Left lung (tissue), 10 donors: ENCODE results near the gene SLC39A8. TPM values are rescaled to one million over a fixed set of nuclear protein-coding genes. Genes with fewer than 3 reads are reported as not detected.

Source experiments
- ATAC-seq: fragments of 200-7000 bp; cut with Tn5 transposase; one replicate; pipeline ENCODE4 v1.9.1; 2020; ENCODE audit warnings: moderate library complexity
- DNase-seq, 4 donors: peaks; one replicate each; pipeline ENCODE4 v3.0.0-alpha.2; 2013 to 2020
- H3K27ac ChIP-seq, 2 donors: fragments of 200-600 bp; sonication (generic) in 1 of 2; one replicate each; pipeline versions ENCODE4 v1.5.0 to v1.8.0; 2020 to 2021
- H3K27me3 ChIP-seq, 2 donors: fragments of 200-600 bp; sonication (generic) in 1 of 2; one replicate each; pipeline versions ENCODE4 v1.5.0 to v1.8.0; 2020 to 2021
- H3K36me3 ChIP-seq, 2 donors: fragments of 200-600 bp; sonication (generic) in 1 of 2; one replicate each; pipeline versions ENCODE4 v1.5.0 to v1.8.0; 2020 to 2021
- H3K4me1 ChIP-seq, 2 donors: fragments of 200-600 bp; one replicate each; pipeline ENCODE4 v1.8.0; 2021
- H3K4me3 ChIP-seq, 2 donors: fragments of 200-600 bp; sonication (generic) in 1 of 2; one replicate each; pipeline versions ENCODE4 v1.5.0 to v1.8.0; 2020 to 2021; ENCODE audit warnings: mild to moderate bottlenecking in 1 of 2
- H3K9me3 ChIP-seq, 2 donors: fragments of 200-600 bp; sonication (generic) in 1 of 2; one replicate each; pipeline versions ENCODE4 v1.5.0 to v1.8.0; 2020 to 2021
- intact Hi-C, 2 donors: fragments of 100-400 bp; cut with DNase I; formaldehyde crosslinking; loops; one replicate each; pipeline versions ENCODE4 v1.11.2 to v1.14.2; 2022
- polyA plus RNA-seq, 6 donors: library from polyadenylated mRNA; unstranded; fragments of 120-200 nt; gene quantifications; one replicate each; pipeline ENCODE4 v1.2.1, GENCODE V29; 2013; ENCODE audit not compliant: insufficient read length in 6 of 6
- total RNA-seq, 2 donors: library from RNA; stranded (reverse); fragmentation: NEBNext Ultra II Directional; extraction: Animal tissue kit (Norgen Biotek cat#: 25700); gene quantifications; one replicate each; pipeline ENCODE4 v1.2.1, GENCODE V29; 2021
- TF ChIP-seq, protein P1 (sequence below), 2 donors: fragments of 200-600 bp; sonication (generic) in 1 of 2; IDR thresholded peaks; one replicate each; pipeline versions ENCODE4 v1.5.0 to v1.8.0; 2021; ENCODE audit warnings: antibody characterized with exemption in 2 of 2
- donor health status: DM: no; HTN: yes; CAD: no.
- donor health status: DM: no; HTN: no; CAD: no.

The SLC39A8 gene
- total and polyA plus RNA-seq, 8 donors = 4.5 to 318 (median 7.1) TPM

DNA sequence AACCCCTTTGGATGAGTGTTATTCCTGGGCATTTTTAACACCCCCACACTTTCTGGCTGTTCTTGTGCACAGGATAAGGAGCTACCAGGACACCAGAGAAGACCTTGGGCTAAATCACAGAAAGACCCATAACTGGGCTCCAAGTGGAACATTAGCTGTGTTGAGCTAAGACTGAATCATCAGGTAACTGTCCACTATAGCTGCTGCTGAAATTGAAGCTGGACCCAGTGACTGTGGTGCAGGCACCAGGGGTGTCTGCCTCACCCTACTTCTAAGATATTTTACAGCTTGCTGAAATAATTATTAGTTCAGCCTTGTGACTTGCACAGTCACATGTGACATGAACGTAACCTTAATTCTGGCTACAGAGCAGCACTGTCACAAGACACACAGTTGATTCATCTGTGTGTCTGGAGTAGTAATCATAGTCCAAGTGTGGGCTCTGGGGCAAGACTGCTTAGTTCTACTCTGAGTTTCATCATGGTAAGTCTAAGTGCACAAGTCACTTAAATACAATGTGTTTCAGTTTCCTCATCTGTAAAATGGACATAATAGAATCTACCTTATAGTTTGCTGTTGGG, 127.4 kb downstream of the SLC39A8 start:
- Histone ChIP-seq H3K27ac (no peak overlapping the region), H3K4me1 (no peaks in the 10 kb centered on the region), H3K9me3 (no peaks in the 10 kb centered on the region), H3K27me3 (no peaks in the 10 kb centered on the region), H3K4me3 (no peak overlapping the region), H3K36me3 (no peaks in the 10 kb centered on the region)
- intact Hi-C loops = no loop called here
- DNase-seq = no peak
- peak; percentile 15 for ATAC-seq
- TF ChIP-seq, protein P1, sequence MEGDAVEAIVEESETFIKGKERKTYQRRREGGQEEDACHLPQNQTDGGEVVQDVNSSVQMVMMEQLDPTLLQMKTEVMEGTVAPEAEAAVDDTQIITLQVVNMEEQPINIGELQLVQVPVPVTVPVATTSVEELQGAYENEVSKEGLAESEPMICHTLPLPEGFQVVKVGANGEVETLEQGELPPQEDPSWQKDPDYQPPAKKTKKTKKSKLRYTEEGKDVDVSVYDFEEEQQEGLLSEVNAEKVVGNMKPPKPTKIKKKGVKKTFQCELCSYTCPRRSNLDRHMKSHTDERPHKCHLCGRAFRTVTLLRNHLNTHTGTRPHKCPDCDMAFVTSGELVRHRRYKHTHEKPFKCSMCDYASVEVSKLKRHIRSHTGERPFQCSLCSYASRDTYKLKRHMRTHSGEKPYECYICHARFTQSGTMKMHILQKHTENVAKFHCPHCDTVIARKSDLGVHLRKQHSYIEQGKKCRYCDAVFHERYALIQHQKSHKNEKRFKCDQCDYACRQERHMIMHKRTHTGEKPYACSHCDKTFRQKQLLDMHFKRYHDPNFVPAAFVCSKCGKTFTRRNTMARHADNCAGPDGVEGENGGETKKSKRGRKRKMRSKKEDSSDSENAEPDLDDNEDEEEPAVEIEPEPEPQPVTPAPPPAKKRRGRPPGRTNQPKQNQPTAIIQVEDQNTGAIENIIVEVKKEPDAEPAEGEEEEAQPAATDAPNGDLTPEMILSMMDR (IDR thresholded peaks at IDR 0.05) = no peak

DNA sequence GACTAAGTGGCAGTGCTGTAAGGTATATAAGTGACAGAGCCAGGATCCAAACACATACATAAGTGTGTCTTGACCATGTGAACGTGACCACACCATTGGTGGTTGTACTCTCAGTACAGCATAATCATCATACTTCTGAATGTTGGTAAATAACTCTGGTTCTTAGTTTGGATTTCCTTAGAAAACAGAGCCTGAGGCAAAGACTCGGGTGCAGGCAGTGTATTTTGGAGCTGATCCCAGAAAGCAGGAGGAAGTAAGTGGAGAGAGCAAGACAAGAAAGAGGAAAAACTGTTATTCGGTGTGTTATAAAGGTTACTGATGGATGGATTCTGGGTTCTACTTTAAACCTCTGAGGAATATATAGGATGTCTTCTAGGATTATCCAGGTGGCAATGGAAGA, 127.9 kb downstream of the SLC39A8 start:
- no peak overlapping the region for H3K27ac ChIP-seq
- no peaks in the 10 kb centered on the region for H3K9me3 ChIP-seq
- no peaks in the 10 kb centered on the region for H3K27me3 ChIP-seq
- H3K4me3 ChIP-seq = no peak overlapping the region
- TF ChIP-seq, protein P1 (IDR thresholded peaks at IDR 0.05) = no peak
- peak; percentile 62 for ATAC-seq
- DNase-seq = peak in 1 of 4 donors; percentile 7
- no peaks in the 10 kb centered on the region for H3K36me3 ChIP-seq
- intact Hi-C loops = no loop called here
- no peaks in the 10 kb centered on the region for H3K4me1 ChIP-seq

DNA sequence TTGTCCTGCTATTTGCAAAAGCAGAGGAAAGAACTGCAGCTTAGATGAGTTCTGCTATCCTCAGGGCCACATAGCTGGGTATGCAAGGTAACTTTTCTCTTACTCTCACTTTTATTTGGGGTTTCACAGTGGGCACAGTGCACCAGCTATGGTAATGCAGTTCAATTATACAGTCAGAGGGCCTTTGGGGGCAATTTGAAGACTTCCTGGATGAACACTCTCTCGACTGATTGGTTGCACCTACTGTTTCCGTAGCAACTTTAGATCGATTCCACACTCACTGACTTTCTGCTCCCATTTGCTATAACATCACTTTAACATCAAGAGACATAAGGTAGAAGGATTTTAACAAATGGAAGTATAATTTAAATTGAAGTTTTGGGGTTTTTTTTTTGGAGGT, 128.6 kb downstream of the SLC39A8 start:
- Histone ChIP-seq H3K36me3 (no peaks in the 10 kb centered on the region), H3K27ac (no peak overlapping the region), H3K4me1 (no peaks in the 10 kb centered on the region), H3K4me3 (no peak overlapping the region), H3K9me3 (no peaks in the 10 kb centered on the region), H3K27me3 (no peaks in the 10 kb centered on the region)
- TF ChIP-seq, protein P1 (IDR thresholded peaks at IDR 0.05) = no peak
- intact Hi-C loops = no loop called here
- ATAC-seq (no peak), DNase-seq (no peak)

DNA sequence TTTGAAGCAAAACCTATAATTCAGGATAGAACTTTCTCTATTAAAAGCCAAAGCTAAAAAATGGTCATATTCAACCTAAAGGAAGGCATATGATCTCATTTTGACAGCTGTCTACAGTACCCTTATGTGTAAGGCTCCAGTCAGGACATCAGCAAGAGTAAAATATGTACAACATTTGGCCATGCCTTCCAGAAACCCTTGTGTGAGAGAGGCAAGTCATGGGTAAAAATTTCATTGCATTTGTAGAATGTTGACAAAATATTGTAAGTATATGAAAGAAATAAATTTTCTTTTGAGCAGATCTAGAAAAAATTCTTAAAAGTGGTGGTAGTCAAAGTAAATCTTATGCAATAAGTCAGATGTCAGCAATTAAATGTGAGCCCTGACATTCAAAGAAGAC, 132.3 kb downstream of the SLC39A8 start:
- TF ChIP-seq, protein P1 (IDR thresholded peaks at IDR 0.05) = no peak
- no peaks in the 10 kb centered on the region for H3K36me3 ChIP-seq

More for the DNA sequence above, 132.3 kb downstream of the SLC39A8 start:
- intact Hi-C loops = no loop called here
- Histone ChIP-seq H3K9me3 (peaks cover 0 to 2% of the 10 kb centered on the region in 2 donors), H3K27me3 (no peaks in the 10 kb centered on the region), H3K27ac (no peak overlapping the region), H3K4me1 (no peaks in the 10 kb centered on the region), H3K4me3 (no peak overlapping the region)
- ATAC-seq (no peak), DNase-seq (no peak)

Other genes starting within 250 kb of the SLC39A8 start
- gene NFKB1, start 155.9 kb upstream of the SLC39A8 start, total RNA-seq = 10 to 100 TPM; 39.8 to 57.6 TPM
- gene NFKB1, start 155.9 kb upstream of the SLC39A8 start, polyA plus RNA-seq = 10 to 100 TPM; 34.0 to 40.1 (median 39.0) TPM